Thyroid gland (tissue), 4 donors: Measurements from ENCODE around the gene ATP4A. TPM values are rescaled to one million over a fixed set of nuclear protein-coding genes. Genes with fewer than 3 reads are reported as not detected.
"Not testable (repeated sequence)": the region's sequence is repeated elsewhere in the genome, so short reads cannot be mapped to it uniquely, and the experiment has no call there.

Experiments used
- DNase-seq, 2 donors: peaks; one replicate each; pipeline ENCODE4 v3.0.0-alpha.2; 2019
- H3K27ac ChIP-seq, 3 donors: fragments of 200-600 bp; sonication (generic); 1 replicate in 2 of 3; 2 replicates in 1 of 3; pipeline ENCODE4 v1.5.1; 2016 to 2019; ENCODE audit warnings: mild to moderate bottlenecking in 1 of 3, moderate library complexity in 1 of 3
- H3K27me3 ChIP-seq: fragments of 200-600 bp; sonication (generic); one replicate; pipeline ENCODE4 v1.5.1; 2019
- H3K36me3 ChIP-seq, 2 donors: fragments of 200-600 bp; sonication (generic); one replicate each; pipeline ENCODE4 v1.5.1; 2016 to 2019
- H3K4me1 ChIP-seq, 2 donors: fragments of 200-600 bp; sonication (generic); one replicate each; pipeline ENCODE4 v1.5.1; 2017 to 2019
- H3K4me3 ChIP-seq, 3 donors: fragments of 200-600 bp; sonication (generic); replicated peaks in 1 of 3; 1 replicate in 2 of 3; 2 replicates in 1 of 3; pipeline ENCODE4 v1.5.1; 2016; ENCODE audit warnings: mild to moderate bottlenecking in 1 of 3
- H3K9me3 ChIP-seq: fragments of 200-600 bp; sonication (generic); one replicate; pipeline ENCODE4 v1.5.1; 2017
- POLR2A ChIP-seq, 2 donors: fragments of 450-650 bp; IDR thresholded peaks; one replicate each; pipeline ENCODE4 v1.6.1; 2017; ENCODE audit warnings: antibody characterized with exemption in 2 of 2, mild to moderate bottlenecking in 2 of 2, moderate library complexity in 1 of 2
- WGBS, 2 donors: methylation state at CpG; one replicate each; pipeline ENCODE4 v1.1.5; 2017; 5-methylcytosine and 5-hydroxymethylcytosine counted together
- intact Hi-C: fragments of 100-400 bp; cut with DNase I; formaldehyde crosslinking; loops from one replicate; pipeline ENCODE4 v1.15.1; 2023
- total RNA-seq, 4 donors: library from RNA; depleted of rRNA; stranded (reverse); fragments of >200 nt; gene quantifications; one replicate each; pipeline ENCODE4 v1.2.3, GENCODE V29; 2016
- TF ChIP-seq, protein P1 (sequence below), 6 experiments: fragments of 200-600 bp in 3 of 6; fragments of 450-650 bp in 3 of 6; sonication (generic) in 3 of 6; IDR thresholded peaks; one replicate each; pipeline ENCODE4 v1.5.1; 2016 to 2019; ENCODE audit warnings: antibody characterized with exemption in 6 of 6, mild to moderate bottlenecking in 2 of 6, inconsistent platforms in 1 of 6, moderate library complexity in 1 of 6

ATP4A gene
- total RNA-seq, 4 donors from 2014 or later = 0.27 to 1.9 (median 0.33) TPM

DNA sequence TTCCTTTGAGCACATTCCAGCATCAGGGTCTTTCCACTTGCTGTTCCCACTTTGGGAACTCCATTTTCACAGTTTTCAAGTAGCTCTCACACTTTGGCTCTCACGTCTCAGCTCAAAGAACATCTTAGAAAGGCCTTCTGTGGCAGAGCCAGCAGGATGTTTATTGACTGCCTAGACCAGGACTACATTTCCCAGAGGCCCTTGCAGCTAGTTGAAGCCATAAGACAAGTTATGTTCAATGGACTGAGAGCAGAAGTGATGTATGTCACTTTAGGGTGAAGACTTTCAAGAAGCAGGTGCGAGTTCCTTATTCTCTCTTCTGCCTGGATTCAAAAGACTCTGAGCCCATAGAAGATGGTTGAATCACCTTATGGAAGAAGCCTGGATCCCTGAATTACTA is 44.8 kb upstream of the ATP4A start:
- TF ChIP-seq, protein P1, sequence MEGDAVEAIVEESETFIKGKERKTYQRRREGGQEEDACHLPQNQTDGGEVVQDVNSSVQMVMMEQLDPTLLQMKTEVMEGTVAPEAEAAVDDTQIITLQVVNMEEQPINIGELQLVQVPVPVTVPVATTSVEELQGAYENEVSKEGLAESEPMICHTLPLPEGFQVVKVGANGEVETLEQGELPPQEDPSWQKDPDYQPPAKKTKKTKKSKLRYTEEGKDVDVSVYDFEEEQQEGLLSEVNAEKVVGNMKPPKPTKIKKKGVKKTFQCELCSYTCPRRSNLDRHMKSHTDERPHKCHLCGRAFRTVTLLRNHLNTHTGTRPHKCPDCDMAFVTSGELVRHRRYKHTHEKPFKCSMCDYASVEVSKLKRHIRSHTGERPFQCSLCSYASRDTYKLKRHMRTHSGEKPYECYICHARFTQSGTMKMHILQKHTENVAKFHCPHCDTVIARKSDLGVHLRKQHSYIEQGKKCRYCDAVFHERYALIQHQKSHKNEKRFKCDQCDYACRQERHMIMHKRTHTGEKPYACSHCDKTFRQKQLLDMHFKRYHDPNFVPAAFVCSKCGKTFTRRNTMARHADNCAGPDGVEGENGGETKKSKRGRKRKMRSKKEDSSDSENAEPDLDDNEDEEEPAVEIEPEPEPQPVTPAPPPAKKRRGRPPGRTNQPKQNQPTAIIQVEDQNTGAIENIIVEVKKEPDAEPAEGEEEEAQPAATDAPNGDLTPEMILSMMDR (IDR thresholded peaks at IDR 0.05) = no peak
- TF ChIP-seq POLR2A (IDR thresholded peaks at IDR 0.05) = no peak

DNA sequence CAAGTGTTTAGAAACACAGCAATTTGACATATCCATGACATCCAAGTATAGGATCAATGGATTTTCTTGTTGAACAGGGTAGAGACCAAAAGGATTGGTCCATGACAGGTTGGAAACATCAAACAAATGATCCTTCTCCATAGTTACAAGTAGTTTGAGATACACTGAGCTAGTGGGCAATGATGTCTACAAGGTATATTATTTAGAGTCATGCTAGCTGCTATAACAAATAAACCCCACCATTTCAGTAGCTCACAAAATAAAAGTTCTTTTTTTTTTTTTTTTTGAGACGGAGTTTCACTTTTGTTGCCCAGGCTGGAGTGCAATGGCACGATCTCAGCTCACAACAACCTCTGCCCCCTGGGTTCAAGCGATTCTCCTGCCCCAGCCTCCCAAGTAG is 44.2 kb upstream of the ATP4A start:
- Histone ChIP-seq H3K36me3 (no peaks in the 10 kb centered on the region), H3K27ac (no peak overlapping the region), H3K27me3 (no peaks in the 10 kb centered on the region), H3K4me1 (peaks cover 5% of the 10 kb centered on the region in 2 donors), H3K9me3 (no peaks in the 10 kb centered on the region), H3K4me3 (no peak overlapping the region)
- WGBS, 2 donors = 77 to 85% methylated on average over 3 of the region's 3 CpGs
- DNase-seq = no peak
- intact Hi-C loops = loop anchor here (10.0 kb wide), 1 partner anchor 333 kb away; no protein-coding TSS in a partner anchor
- TF ChIP-seq, protein P1 (IDR thresholded peaks at IDR 0.05) = no peak
- TF ChIP-seq POLR2A (IDR thresholded peaks at IDR 0.05) = no peak

More for the DNA sequence above, 44.8 kb upstream of the ATP4A start:
- no peak overlapping the region for H3K27ac ChIP-seq
- H3K36me3 ChIP-seq = no peaks in the 10 kb centered on the region
- no peak for DNase-seq
- peaks cover 9 to 10% of the 10 kb centered on the region in 2 donors for H3K4me1 ChIP-seq
- no peaks in the 10 kb centered on the region for H3K9me3 ChIP-seq
- WGBS, 2 donors = 57 to 65% methylated on average over 2 of the region's 2 CpGs
- intact Hi-C loops = loop anchor here (10.0 kb wide), 1 partner anchor 333 kb away; no protein-coding TSS in a partner anchor
- no peak overlapping the region for H3K4me3 ChIP-seq
- no peaks in the 10 kb centered on the region for H3K27me3 ChIP-seq

DNA sequence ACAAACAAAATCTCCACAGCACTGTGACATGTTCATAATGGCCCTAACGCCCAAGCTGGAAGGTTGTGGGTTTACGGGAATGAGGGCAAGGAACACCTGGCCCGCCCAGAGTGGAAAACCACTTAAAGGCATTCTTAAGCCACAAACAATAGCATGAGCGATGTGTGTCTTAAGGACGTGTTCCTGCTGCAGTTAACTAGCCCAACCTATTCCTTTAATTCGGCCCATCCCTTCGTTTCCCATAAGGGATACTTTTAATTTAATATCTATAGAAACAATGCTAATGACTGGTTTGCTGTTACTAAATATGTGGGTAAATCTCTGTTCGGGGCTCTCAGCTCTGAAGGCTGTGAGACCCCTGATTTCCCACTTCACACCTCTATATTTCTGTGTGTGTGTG is 43.7 kb upstream of the ATP4A start:
- not testable (repeated sequence) for DNase-seq, H3K4me3 ChIP-seq, H3K36me3 ChIP-seq, H3K4me1 ChIP-seq, H3K27ac ChIP-seq, H3K9me3 ChIP-seq, H3K27me3 ChIP-seq
- intact Hi-C loops = loop anchor here (10.0 kb wide), 1 partner anchor 332 kb away; no protein-coding TSS in a partner anchor
- WGBS, 2 donors = 85 to 86% methylated on average over 8 of the region's 8 CpGs

DNA sequence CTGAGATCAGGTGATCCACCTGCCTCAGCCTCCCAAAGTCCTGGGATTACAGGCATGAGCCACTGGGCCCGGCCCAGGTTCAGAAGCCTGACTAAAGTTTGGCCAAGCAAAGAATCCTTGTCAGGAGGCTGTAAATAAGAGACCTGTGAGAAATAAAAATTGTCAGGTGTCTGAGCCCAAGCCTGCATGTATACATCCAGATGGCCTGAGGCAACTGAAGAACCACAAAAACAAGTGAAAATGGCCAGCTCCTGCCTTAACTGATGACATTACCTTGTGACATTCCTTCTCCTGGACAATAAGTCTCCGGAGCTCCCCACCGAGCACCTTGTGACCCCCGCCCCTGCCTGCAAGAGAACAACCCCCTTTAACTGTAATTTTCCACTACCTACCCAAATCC is 41.0 kb upstream of the ATP4A start:
- H3K36me3 ChIP-seq, H3K4me3 ChIP-seq, H3K4me1 ChIP-seq, H3K9me3 ChIP-seq, H3K27ac ChIP-seq, DNase-seq, H3K27me3 ChIP-seq: not testable (repeated sequence)
- intact Hi-C loops = loop anchor here (10.0 kb wide), 1 partner anchor 330 kb away; no protein-coding TSS in a partner anchor
- WGBS, 2 donors = 90 to 91% methylated on average over 4 of the region's 4 CpGs

DNA sequence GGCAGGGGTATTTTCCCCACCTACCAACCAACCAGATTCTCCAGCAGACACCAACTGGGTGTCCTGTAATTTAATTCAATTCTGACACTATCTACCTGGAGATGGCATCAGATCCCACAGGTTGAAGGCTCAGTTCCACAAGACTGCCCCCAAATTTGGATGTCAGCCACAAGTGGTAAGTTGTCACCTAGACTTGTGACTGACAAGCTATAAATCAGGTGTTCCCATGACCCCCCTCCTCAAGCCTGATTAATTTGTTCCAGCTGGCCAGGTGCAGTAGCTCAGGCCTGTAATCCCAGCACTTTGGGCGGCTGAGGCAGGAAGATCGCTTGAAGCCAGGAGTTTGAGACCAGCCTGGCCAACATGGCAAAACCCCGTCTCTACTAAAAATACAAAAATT is 38.5 kb upstream of the ATP4A start:
- WGBS, 2 donors = 85 to 100% methylated on average over 3 of the region's 3 CpGs
- intact Hi-C loops = loop anchor here (10.0 kb wide), 1 partner anchor 327 kb away; no protein-coding TSS in a partner anchor

DNA sequence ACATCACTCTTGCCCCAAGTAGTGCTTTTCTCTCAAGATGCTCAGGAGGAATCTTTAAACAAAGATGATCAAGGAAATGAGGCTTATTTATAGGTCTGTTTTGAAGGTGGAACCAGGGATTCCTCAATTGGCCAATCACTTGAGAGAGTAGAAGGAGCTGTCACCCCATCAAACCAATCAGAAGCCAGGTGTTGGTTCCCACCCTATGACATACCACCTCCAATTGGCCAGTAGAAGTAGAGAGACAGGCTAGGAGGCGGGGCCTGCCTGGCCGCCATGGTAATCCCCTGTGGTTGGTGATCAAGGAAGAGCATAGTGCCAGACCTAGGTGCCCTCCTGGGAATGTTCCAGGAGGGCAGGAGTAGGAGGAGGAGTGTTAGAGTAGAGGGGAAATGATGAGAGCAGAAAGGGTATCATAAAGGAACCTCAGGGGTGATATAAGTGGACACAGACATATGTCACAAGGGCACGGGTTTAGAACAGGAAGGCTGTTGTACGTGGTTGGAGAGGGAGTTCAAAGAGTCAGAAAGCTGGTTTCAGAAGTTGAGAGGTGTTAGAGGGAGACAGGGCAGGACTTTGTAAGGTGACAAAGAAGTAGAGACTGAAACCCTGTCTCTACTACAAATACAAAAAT is 33.0 kb upstream of the ATP4A start:
- 66 to 76% methylated on average over 4 of the region's 4 CpGs for WGBS, 2 donors
- no peaks in the 10 kb centered on the region for H3K9me3 ChIP-seq
- no peak overlapping the region for H3K4me3 ChIP-seq
- TF ChIP-seq, protein P1 (IDR thresholded peaks at IDR 0.05) = no peak
- TF ChIP-seq POLR2A (IDR thresholded peaks at IDR 0.05) = no peak
- no peak for DNase-seq
- H3K27ac ChIP-seq = no peak overlapping the region
- no peaks in the 10 kb centered on the region for H3K27me3 ChIP-seq
- H3K4me1 ChIP-seq = no peaks in the 10 kb centered on the region
- no peaks in the 10 kb centered on the region for H3K36me3 ChIP-seq
- intact Hi-C loops = no loop called here

More for the DNA sequence above, 38.5 kb upstream of the ATP4A start:
- no peaks in the 10 kb centered on the region for H3K27me3 ChIP-seq
- H3K9me3 ChIP-seq = no peaks in the 10 kb centered on the region
- no peak overlapping the region for H3K27ac ChIP-seq
- no peak overlapping the region for H3K4me3 ChIP-seq
- H3K36me3 ChIP-seq = no peaks in the 10 kb centered on the region
- H3K4me1 ChIP-seq = no peaks in the 10 kb centered on the region
- TF ChIP-seq POLR2A (IDR thresholded peaks at IDR 0.05) = no peak
- TF ChIP-seq, protein P1 (IDR thresholded peaks at IDR 0.05) = no peak
- no peak for DNase-seq
